ENCODE data around the gene DEUP1. TPM values are rescaled to one million over a fixed set of nuclear protein-coding genes. Genes with fewer than 3 reads are reported as not detected.

Gene DEUP1, protein sequence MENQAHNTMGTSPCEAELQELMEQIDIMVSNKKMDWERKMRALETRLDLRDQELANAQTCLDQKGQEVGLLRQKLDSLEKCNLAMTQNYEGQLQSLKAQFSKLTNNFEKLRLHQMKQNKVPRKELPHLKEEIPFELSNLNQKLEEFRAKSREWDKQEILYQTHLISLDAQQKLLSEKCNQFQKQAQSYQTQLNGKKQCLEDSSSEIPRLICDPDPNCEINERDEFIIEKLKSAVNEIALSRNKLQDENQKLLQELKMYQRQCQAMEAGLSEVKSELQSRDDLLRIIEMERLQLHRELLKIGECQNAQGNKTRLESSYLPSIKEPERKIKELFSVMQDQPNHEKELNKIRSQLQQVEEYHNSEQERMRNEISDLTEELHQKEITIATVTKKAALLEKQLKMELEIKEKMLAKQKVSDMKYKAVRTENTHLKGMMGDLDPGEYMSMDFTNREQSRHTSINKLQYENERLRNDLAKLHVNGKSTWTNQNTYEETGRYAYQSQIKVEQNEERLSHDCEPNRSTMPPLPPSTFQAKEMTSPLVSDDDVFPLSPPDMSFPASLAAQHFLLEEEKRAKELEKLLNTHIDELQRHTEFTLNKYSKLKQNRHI
- total RNA-seq: not detected in 2 replicates

DNA sequence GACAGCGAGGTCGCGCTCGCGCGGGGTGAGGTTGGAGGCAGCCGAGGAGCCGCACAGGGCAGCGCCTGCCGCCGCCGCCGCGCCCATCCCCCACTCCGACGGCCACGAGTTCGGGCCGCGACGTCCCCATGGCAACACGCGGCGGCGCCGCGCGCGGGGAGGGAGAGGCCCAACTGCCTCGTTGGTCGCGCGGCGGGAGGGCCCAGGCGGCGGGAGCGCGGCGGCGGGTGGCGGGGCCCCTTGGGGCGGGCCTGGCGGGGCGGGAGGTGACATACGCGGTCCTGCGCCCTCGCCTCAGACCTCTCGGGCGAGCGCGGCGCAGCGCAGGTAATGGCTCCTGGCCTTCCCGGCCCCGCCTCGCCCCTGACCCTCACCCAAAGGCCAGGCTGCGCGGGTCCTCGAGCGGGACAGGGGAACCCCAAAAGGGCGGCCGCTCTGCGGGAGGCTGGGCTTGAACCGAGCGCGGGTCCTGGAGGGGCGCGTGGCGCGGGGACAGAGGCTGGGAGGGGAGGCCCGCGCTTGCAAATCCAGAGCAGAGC is at the start of gene DEUP1:
TSS of gene DEUP1 (plus strand) at position 297 of the 539 bp plus-strand sequence. CDS start 1,518 bp downstream, outside the sequence.

Other genes starting within 250 kb of the DEUP1 start
- gene SLC36A4, start 132.8 kb upstream of the DEUP1 start, total RNA-seq: 6.1 and 7.5 TPM in 2 replicates
- 8.0 and 11.7 TPM in 2 replicates for gene SMCO4, start 212.6 kb downstream of the DEUP1 start, total RNA-seq